MM.1S (cell line): Measurements from ENCODE around the gene PLPPR3.

ENCODE experiments used
- CTCF ChIP-seq: fragments of 300-600 bp; sonication (generic); IDR thresholded peaks from 2 replicates; pipeline ENCODE4 v1.5.1; 2016; ENCODE audit warnings: antibody characterized with exemption, low read length, mixed read lengths
- EZH2 ChIP-seq: fragments of 300-600 bp; sonication (generic); optimal IDR thresholded peaks from 2 replicates; pipeline ENCODE3; 2017; ENCODE audit warnings: low read depth, mild to moderate bottlenecking, antibody characterized with exemption, low read length, mixed read lengths
- EZH2phosphoT487 ChIP-seq: fragments of 300-600 bp; sonication (generic); IDR thresholded peaks from 2 replicates; pipeline ENCODE4 v1.6.1; 2018; ENCODE audit warnings: antibody characterized with exemption, low read length

- no peak for TF ChIP-seq EZH2phosphoT487
- TF ChIP-seq CTCF, result no peak
- no peak for TF ChIP-seq EZH2
Measured at GRCh38 chr19:795073-795611, 26.6 kb downstream of the PLPPR3 start.
